Measurements from ENCODE around the gene LAMTOR2.

- TF ChIP-seq, protein P1, sequence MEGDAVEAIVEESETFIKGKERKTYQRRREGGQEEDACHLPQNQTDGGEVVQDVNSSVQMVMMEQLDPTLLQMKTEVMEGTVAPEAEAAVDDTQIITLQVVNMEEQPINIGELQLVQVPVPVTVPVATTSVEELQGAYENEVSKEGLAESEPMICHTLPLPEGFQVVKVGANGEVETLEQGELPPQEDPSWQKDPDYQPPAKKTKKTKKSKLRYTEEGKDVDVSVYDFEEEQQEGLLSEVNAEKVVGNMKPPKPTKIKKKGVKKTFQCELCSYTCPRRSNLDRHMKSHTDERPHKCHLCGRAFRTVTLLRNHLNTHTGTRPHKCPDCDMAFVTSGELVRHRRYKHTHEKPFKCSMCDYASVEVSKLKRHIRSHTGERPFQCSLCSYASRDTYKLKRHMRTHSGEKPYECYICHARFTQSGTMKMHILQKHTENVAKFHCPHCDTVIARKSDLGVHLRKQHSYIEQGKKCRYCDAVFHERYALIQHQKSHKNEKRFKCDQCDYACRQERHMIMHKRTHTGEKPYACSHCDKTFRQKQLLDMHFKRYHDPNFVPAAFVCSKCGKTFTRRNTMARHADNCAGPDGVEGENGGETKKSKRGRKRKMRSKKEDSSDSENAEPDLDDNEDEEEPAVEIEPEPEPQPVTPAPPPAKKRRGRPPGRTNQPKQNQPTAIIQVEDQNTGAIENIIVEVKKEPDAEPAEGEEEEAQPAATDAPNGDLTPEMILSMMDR (IDR thresholded peaks at IDR 0.05): no peak
- TF ChIP-seq POLR2A (IDR thresholded peaks at IDR 0.05): no peak
These were observed 18.6 kb downstream of the LAMTOR2 start for GRCh38 chr1:156073110-156073687.

Measured in thyroid gland (tissue), 4 donors.